ENCODE results near the gene DMBT1.

The DMBT1 gene

GRCh38 chr10:122561792-122562191, 1.2 kb downstream of the DMBT1 start:
- no peak overlapping the region for H3K4me3 ChIP-seq (ENCODE audit: low read depth in 1 of 2, low read length in 2 of 2)
- H3K36me3 ChIP-seq (ENCODE audit: insufficient read depth, low read length), result no peaks in the 10 kb centered on the region
- no peaks in the 10 kb centered on the region for H4K20me1 ChIP-seq (ENCODE audit: insufficient read depth, low read length)
- no peak for ATAC-seq (ENCODE audit: insufficient read depth, low read depth)
- no peaks in the 10 kb centered on the region for H3K9me3 ChIP-seq (ENCODE audit: insufficient read depth, low read length, severe bottlenecking)
- H3K79me2 ChIP-seq (ENCODE audit: insufficient read depth, low read length), result no peaks in the 10 kb centered on the region
- peaks cover 18% of the 10 kb centered on the region for H3K4me1 ChIP-seq (ENCODE audit: insufficient read depth, low read length)
- TF ChIP-seq EZH2 (IDR thresholded peaks at IDR 0.05; ENCODE audit: borderline replicate concordance, low read depth, low read length, severe bottlenecking), result no peak
- TF ChIP-seq CTCF (IDR thresholded peaks at IDR 0.05; ENCODE audit: borderline replicate concordance, extremely low read depth, low read length, poor library complexity, severe bottlenecking), result no peak
- H3K27me3 ChIP-seq (ENCODE audit: insufficient read depth, low read length, poor library complexity), result peaks cover 10% of the 10 kb centered on the region
- H3K4me2 ChIP-seq (ENCODE audit: insufficient read depth, low read length), result no peak overlapping the region
- H3K9ac ChIP-seq (ENCODE audit: low read depth, low read length), result no peak overlapping the region
- no peak for DNase-seq
- H2AFZ ChIP-seq (ENCODE audit: low read depth, low read length), result no peak overlapping the region
- H3K27ac ChIP-seq (ENCODE audit: low read length), result no peak overlapping the region

GRCh38 chr10:122564980-122565379, 4.4 kb downstream of the DMBT1 start:
- Histone ChIP-seq H2AFZ (ENCODE audit: low read depth, low read length) (no peak overlapping the region), H4K20me1 (ENCODE audit: insufficient read depth, low read length) (no peaks in the 10 kb centered on the region), H3K27me3 (ENCODE audit: insufficient read depth, low read length, poor library complexity) (peaks cover 10% of the 10 kb centered on the region), H3K4me3 (ENCODE audit: low read depth in 1 of 2, low read length in 2 of 2) (no peak overlapping the region), H3K9me3 (ENCODE audit: insufficient read depth, low read length, severe bottlenecking) (no peaks in the 10 kb centered on the region), H3K4me1 (ENCODE audit: insufficient read depth, low read length) (no peaks in the 10 kb centered on the region), H3K27ac (ENCODE audit: low read length) (no peak overlapping the region), H3K79me2 (ENCODE audit: insufficient read depth, low read length) (no peaks in the 10 kb centered on the region), H3K36me3 (ENCODE audit: insufficient read depth, low read length) (no peaks in the 10 kb centered on the region), H3K9ac (ENCODE audit: low read depth, low read length) (no peak overlapping the region), H3K4me2 (ENCODE audit: insufficient read depth, low read length) (no peak overlapping the region)
- no peak for TF ChIP-seq EZH2 (IDR thresholded peaks at IDR 0.05; ENCODE audit: borderline replicate concordance, low read depth, low read length, severe bottlenecking)
- TF ChIP-seq CTCF (IDR thresholded peaks at IDR 0.05; ENCODE audit: borderline replicate concordance, extremely low read depth, low read length, poor library complexity, severe bottlenecking), result no peak
- ATAC-seq (ENCODE audit: insufficient read depth, low read depth) (no peak), DNase-seq (no peak)

GRCh38 chr10:122565766-122566206, 5.2 kb downstream of the DMBT1 start:
- Histone ChIP-seq H3K36me3 (ENCODE audit: insufficient read depth, low read length) (no peaks in the 10 kb centered on the region), H3K9me3 (ENCODE audit: insufficient read depth, low read length, severe bottlenecking) (no peaks in the 10 kb centered on the region), H3K4me2 (ENCODE audit: insufficient read depth, low read length) (no peak overlapping the region), H2AFZ (ENCODE audit: low read depth, low read length) (no peak overlapping the region), H3K4me1 (ENCODE audit: insufficient read depth, low read length) (no peaks in the 10 kb centered on the region), H3K4me3 (ENCODE audit: low read depth in 1 of 2, low read length in 2 of 2) (no peak overlapping the region), H3K79me2 (ENCODE audit: insufficient read depth, low read length) (no peaks in the 10 kb centered on the region), H3K27ac (ENCODE audit: low read length) (no peak overlapping the region), H3K27me3 (ENCODE audit: insufficient read depth, low read length, poor library complexity) (peaks cover 10% of the 10 kb centered on the region), H4K20me1 (ENCODE audit: insufficient read depth, low read length) (no peaks in the 10 kb centered on the region), H3K9ac (ENCODE audit: low read depth, low read length) (no peak overlapping the region)
- ATAC-seq (ENCODE audit: insufficient read depth, low read depth), result peak; percentile 60; the same call in 2 of the 3 replicates
- TF ChIP-seq EZH2 (IDR thresholded peaks at IDR 0.05; ENCODE audit: borderline replicate concordance, low read depth, low read length, severe bottlenecking) (no peak), CTCF (IDR thresholded peaks at IDR 0.05; ENCODE audit: borderline replicate concordance, extremely low read depth, low read length, poor library complexity, severe bottlenecking) (peak; percentile 86)
- DNase-seq, result peak; percentile 72

GRCh38 chr10:122566632-122567031, 6.1 kb downstream of the DMBT1 start:
- H3K4me2 ChIP-seq (ENCODE audit: insufficient read depth, low read length), result no peak overlapping the region
- no peaks in the 10 kb centered on the region for H3K9me3 ChIP-seq (ENCODE audit: insufficient read depth, low read length, severe bottlenecking)
- H3K4me1 ChIP-seq (ENCODE audit: insufficient read depth, low read length), result no peaks in the 10 kb centered on the region
- H3K4me3 ChIP-seq (ENCODE audit: low read depth in 1 of 2, low read length in 2 of 2), result no peak overlapping the region
- H3K36me3 ChIP-seq (ENCODE audit: insufficient read depth, low read length), result no peaks in the 10 kb centered on the region
- H4K20me1 ChIP-seq (ENCODE audit: insufficient read depth, low read length), result no peaks in the 10 kb centered on the region
- ATAC-seq (ENCODE audit: insufficient read depth, low read depth), result no peak
- DNase-seq, result no peak
- no peak overlapping the region for H2AFZ ChIP-seq (ENCODE audit: low read depth, low read length)
- no peak for TF ChIP-seq EZH2 (IDR thresholded peaks at IDR 0.05; ENCODE audit: borderline replicate concordance, low read depth, low read length, severe bottlenecking)
- TF ChIP-seq CTCF (IDR thresholded peaks at IDR 0.05; ENCODE audit: borderline replicate concordance, extremely low read depth, low read length, poor library complexity, severe bottlenecking), result no peak
- H3K79me2 ChIP-seq (ENCODE audit: insufficient read depth, low read length), result no peaks in the 10 kb centered on the region
- no peak overlapping the region for H3K9ac ChIP-seq (ENCODE audit: low read depth, low read length)
- H3K27ac ChIP-seq (ENCODE audit: low read length), result no peak overlapping the region
- peaks cover 9% of the 10 kb centered on the region for H3K27me3 ChIP-seq (ENCODE audit: insufficient read depth, low read length, poor library complexity)

Data from DND-41 (cell line).